DOHH2 (cell line): ENCODE data around the gene GPX5.

Experiments
- H3F3A ChIP-seq: fragments of 200-600 bp; sonication (generic), shearing (Covaris generic); 2 replicates; pipeline ENCODE4 v1.6.0; 2016; ENCODE audit warnings: antibody characterized with exemption, mild to moderate bottlenecking; ENCODE audit not compliant: control insufficient read depth, insufficient read depth
- H3K27ac ChIP-seq: fragments of 200-600 bp; sonication (generic); 2 replicates; pipeline ENCODE4 v1.5.1; 2014; ENCODE audit warnings: low read depth, mild to moderate bottlenecking, low read length, moderate library complexity
- H3K27me3 ChIP-seq: fragments of 200-600 bp; sonication (generic); 2 replicates; pipeline ENCODE4 v1.6.1; 2014; ENCODE audit warnings: mild to moderate bottlenecking, low read length, mixed read lengths; ENCODE audit not compliant: control insufficient read depth
- H3K36me3 ChIP-seq: fragments of 200-600 bp; sonication (generic); 2 replicates; pipeline ENCODE4 v1.6.1; 2014; ENCODE audit warnings: mild to moderate bottlenecking, low read length, moderate library complexity, mixed read lengths; ENCODE audit not compliant: control insufficient read depth
- H3K4me1 ChIP-seq: fragments of 200-600 bp; sonication (generic); 2 replicates; pipeline ENCODE4 v1.6.1; 2014; ENCODE audit warnings: mild to moderate bottlenecking, low read length, mixed read lengths; ENCODE audit not compliant: control insufficient read depth
- H3K4me2 ChIP-seq: fragments of 200-600 bp; sonication (generic); 2 replicates; pipeline ENCODE4 v1.6.0; 2014; ENCODE audit warnings: mild to moderate bottlenecking, low read length, moderate library complexity
- H3K4me3 ChIP-seq: fragments of 200-600 bp; sonication (generic); 2 replicates; pipeline ENCODE4 v1.5.1; 2014; ENCODE audit warnings: mild to moderate bottlenecking, low read length, mixed read lengths
- H3K79me2 ChIP-seq: fragments of 200-600 bp; sonication (generic); 2 replicates; pipeline ENCODE4 v1.6.1; 2014; ENCODE audit warnings: mild to moderate bottlenecking, low read length, mixed read lengths; ENCODE audit not compliant: control insufficient read depth
- H3K9me2 ChIP-seq: fragments of 200-600 bp; sonication (generic); replicated peaks from 2 replicates; pipeline ENCODE4 v1.6.1; 2014; ENCODE audit warnings: mild to moderate bottlenecking, low read length, mixed read lengths; ENCODE audit not compliant: control insufficient read depth
- H3K9me3 ChIP-seq: fragments of 200-600 bp; sonication (generic); 2 replicates; pipeline ENCODE4 v1.6.1; 2014; ENCODE audit warnings: antibody characterized with exemption, low read length, mixed read lengths; ENCODE audit not compliant: control insufficient read depth, insufficient read depth
- H4K20me1 ChIP-seq: fragments of 200-600 bp; sonication (generic); 2 replicates; pipeline ENCODE4 v1.6.0; 2014; ENCODE audit warnings: low read depth, mild to moderate bottlenecking, antibody characterized with exemption, low read length, moderate library complexity; ENCODE audit not compliant: control insufficient read depth, insufficient read depth
- EZH2phosphoT487 ChIP-seq: fragments of 200-600 bp; sonication (generic); IDR thresholded peaks from 2 replicates; pipeline ENCODE4 v1.6.1; 2017; ENCODE audit warnings: borderline replicate concordance, mild to moderate bottlenecking, antibody characterized with exemption, low read length, moderate library complexity, mixed read lengths
- TF ChIP-seq, protein P1 (sequence below): fragments of 200-600 bp; sonication (generic); IDR thresholded peaks from one replicate; pipeline ENCODE4 v1.5.1; 2014; ENCODE audit warnings: antibody characterized with exemption, mild to moderate bottlenecking, low read depth, low read length; ENCODE audit not compliant: poor library complexity, severe bottlenecking

GPX5 gene, protein sequence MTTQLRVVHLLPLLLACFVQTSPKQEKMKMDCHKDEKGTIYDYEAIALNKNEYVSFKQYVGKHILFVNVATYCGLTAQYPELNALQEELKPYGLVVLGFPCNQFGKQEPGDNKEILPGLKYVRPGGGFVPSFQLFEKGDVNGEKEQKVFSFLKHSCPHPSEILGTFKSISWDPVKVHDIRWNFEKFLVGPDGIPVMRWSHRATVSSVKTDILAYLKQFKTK

DNA sequence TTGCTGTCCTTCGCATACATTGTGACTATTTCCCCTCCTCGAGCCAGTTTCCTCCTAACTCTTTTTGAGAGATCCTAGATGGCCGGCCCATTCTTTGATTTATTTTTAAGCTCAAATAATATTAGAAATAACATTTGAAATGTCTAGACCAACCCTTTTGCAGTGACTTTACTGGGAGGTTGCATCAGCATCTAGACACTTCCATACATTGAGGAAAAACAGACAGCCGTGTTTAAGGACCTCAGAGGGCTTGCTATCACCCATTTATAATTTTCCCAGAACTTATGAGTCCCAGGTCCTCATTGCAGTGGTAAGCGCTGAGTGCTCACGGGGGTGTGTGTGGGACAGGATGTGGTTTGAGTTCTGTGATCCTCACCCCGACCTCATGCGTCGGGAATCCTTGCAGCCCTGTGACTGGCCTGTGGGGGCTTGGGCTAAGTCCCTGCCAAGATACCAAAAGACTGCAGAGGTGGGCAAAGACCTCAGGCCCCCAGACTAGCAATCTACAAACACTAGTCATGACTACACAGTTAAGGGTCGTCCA, at the start of gene GPX5:
Gene GPX5 (plus strand): TSS at position 386 of the 544 bp plus-strand sequence. CDS start 133 bp downstream, at position 519.
- Histone ChIP-seq H3K9me2 (no peaks in the 10 kb centered on the region), H3K36me3 (no peaks in the 10 kb centered on the region), H3K27ac (no peak within 1 kb of the TSS), H3K79me2 (no peaks in the 10 kb centered on the region), H3K9me3 (no peaks in the 10 kb centered on the region), H3K4me1 (0 out of 2 replicates have a peak, but pooled peaks cover 3% of the 10 kb centered on the region), H3K4me3 (no peak within 1 kb of the TSS), H4K20me1 (no peaks in the 10 kb centered on the region), H3K27me3 (peaks cover 38% of the 10 kb centered on the region), H3F3A (no peaks in the 10 kb centered on the region), H3K4me2 (no peak within 1 kb of the TSS)
- TF ChIP-seq, protein P1, sequence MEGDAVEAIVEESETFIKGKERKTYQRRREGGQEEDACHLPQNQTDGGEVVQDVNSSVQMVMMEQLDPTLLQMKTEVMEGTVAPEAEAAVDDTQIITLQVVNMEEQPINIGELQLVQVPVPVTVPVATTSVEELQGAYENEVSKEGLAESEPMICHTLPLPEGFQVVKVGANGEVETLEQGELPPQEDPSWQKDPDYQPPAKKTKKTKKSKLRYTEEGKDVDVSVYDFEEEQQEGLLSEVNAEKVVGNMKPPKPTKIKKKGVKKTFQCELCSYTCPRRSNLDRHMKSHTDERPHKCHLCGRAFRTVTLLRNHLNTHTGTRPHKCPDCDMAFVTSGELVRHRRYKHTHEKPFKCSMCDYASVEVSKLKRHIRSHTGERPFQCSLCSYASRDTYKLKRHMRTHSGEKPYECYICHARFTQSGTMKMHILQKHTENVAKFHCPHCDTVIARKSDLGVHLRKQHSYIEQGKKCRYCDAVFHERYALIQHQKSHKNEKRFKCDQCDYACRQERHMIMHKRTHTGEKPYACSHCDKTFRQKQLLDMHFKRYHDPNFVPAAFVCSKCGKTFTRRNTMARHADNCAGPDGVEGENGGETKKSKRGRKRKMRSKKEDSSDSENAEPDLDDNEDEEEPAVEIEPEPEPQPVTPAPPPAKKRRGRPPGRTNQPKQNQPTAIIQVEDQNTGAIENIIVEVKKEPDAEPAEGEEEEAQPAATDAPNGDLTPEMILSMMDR = no peak
- TF ChIP-seq EZH2phosphoT487 = no peak

DNA sequence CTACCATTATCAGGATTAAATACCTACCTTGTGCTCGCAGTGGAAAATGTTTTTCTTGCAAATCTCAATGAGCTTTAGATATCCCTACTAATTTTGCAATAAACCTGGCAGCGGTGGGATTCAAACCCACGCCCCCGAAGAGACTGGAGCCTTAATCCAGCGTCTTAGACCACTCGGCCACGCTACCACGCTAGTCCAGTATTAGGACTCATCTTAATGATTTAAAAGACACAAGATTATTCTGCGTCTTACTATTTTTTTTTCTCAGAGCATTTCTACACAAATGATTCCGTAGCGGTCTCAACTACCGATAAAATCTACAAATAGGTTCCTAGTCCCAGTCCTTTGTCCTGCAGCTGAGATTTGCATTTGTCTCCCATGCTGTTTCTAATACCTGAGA, 47.2 kb upstream of the GPX5 start:
- H3K27ac ChIP-seq = no peak overlapping the region

DNA sequence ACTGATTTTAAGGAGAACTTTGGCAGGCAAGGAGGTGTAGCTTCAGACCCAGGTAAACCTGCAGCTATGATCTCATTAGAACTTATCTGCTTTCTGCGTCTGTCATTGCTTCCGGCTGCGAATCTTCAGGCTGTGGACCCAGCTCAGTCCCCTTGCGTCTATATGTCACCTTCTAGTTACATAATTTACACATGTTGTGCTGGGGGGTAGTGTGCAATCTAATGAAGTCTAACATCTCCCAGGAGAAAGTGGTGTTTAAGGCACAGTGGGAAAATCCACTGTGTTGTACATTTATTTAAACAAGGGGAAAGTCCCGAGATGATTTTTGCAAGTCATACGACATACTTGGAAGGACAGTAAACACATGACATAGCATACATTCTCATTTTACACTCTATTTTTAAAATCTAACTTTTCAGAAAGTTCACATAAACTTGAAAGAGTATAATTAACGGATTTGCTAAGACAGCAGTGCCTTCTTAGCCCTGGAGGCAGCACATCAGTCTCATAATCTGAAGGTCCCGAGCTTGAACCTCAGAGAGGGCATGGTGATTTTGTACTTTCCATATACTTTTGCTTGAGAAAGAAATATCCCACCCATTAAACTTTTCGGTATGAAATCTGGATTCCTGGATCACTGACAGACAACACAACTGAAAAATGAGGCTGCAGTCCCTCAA, 45.3 kb upstream of the GPX5 start:
- no peaks in the 10 kb centered on the region for H3F3A ChIP-seq
- H3K9me3 ChIP-seq = no peaks in the 10 kb centered on the region
- no peaks in the 10 kb centered on the region for H3K4me1 ChIP-seq
- no peak overlapping the region for H3K4me2 ChIP-seq
- no peaks in the 10 kb centered on the region for H3K36me3 ChIP-seq
- no peaks in the 10 kb centered on the region for H4K20me1 ChIP-seq
- no peak overlapping the region for H3K27ac ChIP-seq
- H3K79me2 ChIP-seq = no peaks in the 10 kb centered on the region
- TF ChIP-seq, protein P1 = no peak
- TF ChIP-seq EZH2phosphoT487 = no peak
- no peak overlapping the region for H3K4me3 ChIP-seq
- no peaks in the 10 kb centered on the region for H3K9me2 ChIP-seq
- peaks cover 29% of the 10 kb centered on the region for H3K27me3 ChIP-seq

More for the DNA sequence above, 47.2 kb upstream of the GPX5 start:
- no peaks in the 10 kb centered on the region for H3F3A ChIP-seq
- no peaks in the 10 kb centered on the region for H3K36me3 ChIP-seq
- H3K4me3 ChIP-seq = no peak overlapping the region
- no peak overlapping the region for H3K4me2 ChIP-seq
- no peaks in the 10 kb centered on the region for H3K4me1 ChIP-seq
- no peaks in the 10 kb centered on the region for H3K9me3 ChIP-seq
- H3K79me2 ChIP-seq = no peaks in the 10 kb centered on the region
- H3K27me3 ChIP-seq = peaks cover 37% of the 10 kb centered on the region
- no peaks in the 10 kb centered on the region for H3K9me2 ChIP-seq
- no peak for TF ChIP-seq EZH2phosphoT487
- TF ChIP-seq, protein P1 = no peak
- no peaks in the 10 kb centered on the region for H4K20me1 ChIP-seq
